Stimulated activated CD8-positive, alpha-beta memory T cell treated with anti-CD3 and anti-CD28 coated beads, Interleukin-15, amount 100 ng/mL, for 24 hours (primary cell): ENCODE measurements around the gene KAZN.

Experiments
- DNase-seq: peaks from one replicate; pipeline ENCODE4 v3.0.0-alpha.2; 2020; ENCODE audit warnings: low read depth

The KAZN gene

DNA sequence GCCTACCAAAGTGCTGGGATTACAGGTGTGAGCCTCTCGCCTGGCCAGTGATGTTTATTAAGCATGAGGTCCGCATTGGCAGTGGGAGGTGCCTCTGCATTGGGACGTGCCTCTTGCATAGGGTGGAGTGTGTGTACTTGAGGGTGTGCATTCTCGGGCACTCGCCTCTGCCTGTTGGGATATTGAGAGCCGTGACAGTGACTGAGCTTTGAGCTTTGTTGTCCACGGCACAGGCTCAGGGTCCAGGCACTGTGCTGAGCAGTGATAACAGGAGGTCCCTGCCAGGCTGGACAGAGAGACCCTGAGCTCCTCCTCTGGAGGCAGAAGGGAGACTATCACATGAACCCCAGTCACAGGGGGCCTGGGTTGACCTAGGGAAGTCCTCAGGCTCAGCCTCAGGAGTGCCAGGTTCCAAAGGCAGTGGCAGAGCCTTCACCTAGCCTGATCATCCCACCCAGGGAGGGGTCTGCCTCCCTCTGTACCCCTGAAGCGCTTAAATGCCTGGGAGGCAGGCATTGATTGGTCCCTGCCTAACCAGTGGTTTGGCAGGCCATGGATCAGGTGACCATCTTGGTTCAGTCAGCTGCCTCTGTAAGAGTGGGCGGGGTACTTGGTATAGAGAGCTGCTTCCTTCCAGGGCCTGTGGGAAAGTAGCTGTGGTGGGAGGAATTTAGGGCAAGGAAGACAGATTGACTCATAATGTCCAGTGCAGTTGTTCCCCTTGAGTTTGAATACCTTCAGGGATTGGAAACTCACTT is 341.2 kb downstream of the KAZN start:
- no peak for DNase-seq

GRCh38 chr1:14940285-14940870 is 341.9 kb downstream of the KAZN start:
- DNase-seq, result no peak

DNA sequence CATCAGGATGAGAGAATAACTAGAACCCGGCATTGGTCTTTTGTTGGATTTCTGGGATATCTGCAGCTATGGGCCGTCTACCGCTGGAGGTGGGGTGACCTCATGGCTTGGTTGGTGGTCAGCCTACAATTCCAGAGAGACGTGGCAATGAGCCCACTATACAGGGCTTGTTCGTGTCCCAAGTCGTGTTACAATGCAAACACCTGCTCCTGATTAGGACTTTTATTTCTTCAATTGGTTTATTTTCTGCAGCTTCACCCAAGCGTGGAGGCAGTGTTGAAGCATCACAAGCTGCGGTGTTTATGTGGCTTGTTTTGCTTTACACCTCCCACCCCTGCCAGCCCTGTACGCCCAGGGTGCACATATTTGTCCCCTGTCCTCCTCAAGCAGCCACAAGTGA is 343.4 kb downstream of the KAZN start:
- DNase-seq, result no peak

DNA sequence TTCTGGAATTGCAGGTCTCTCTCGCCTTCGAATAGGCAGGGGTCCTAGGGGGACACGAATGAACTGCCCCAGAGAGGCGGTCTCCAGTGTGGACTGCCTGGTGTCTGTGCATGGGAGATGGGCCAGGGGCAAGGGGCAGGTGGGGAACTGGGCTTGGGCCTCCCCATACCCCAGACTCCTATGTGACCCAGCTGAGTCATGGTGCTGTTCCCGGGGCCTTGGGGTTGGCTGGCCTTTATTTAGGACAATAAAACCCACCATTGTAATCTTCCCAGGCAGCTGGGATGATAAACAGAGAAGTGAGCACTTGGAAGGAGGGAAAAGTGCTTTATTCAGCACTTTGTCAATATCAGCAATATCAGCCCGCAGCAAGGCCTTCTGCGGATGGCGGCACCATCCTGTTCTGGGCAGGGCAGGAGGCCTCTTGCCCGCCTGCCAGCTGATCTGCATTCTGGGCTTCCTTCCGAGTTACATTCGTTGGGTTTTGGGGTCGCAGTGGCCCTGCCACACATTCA is 346.0 kb downstream of the KAZN start:
- DNase-seq, result no peak

- no peak for DNase-seq
Observed at GRCh38 chr1:14945132-14946010, 346.9 kb downstream of the KAZN start.

DNA sequence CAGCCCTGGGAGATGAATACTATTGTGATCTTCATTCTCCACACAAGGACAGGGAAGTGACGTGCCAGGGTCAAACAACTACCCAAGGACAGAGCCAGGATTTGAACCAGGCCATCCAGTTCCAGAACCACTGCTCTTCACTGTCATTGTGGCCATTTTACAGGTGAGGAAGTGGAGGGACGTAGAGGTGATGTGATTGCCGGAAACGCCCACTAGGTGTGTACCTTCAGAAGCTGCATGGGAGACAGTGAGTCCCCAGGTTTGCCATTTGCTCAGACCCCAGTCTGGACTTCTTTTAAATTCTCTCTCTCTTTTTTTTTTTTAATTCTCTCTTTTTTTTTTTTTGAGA is 347.5 kb downstream of the KAZN start:
- DNase-seq, result no peak

- DNase-seq, result no peak
Observed at GRCh38 chr1:14946684-14947238, 348.3 kb downstream of the KAZN start.

DNA sequence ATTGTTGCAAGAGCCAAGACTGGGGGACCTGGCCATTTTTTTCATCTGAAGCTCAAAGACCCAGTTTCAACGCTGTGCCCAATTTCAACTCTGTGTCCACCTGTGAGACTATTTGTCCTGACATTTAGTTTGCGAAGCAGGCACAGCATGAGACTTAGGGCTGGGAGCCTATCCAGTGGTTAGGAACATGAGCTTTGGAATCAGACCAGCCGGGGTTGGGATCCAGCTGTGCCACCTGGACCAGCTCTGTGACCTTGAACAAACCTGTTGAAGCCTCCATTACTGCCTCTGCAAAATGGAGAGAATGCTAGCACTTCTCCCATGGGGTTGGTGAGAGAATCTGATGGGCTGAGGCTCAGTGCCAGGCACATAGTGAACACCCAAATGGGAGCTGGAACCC is 348.9 kb downstream of the KAZN start:
- no peak for DNase-seq

DNA sequence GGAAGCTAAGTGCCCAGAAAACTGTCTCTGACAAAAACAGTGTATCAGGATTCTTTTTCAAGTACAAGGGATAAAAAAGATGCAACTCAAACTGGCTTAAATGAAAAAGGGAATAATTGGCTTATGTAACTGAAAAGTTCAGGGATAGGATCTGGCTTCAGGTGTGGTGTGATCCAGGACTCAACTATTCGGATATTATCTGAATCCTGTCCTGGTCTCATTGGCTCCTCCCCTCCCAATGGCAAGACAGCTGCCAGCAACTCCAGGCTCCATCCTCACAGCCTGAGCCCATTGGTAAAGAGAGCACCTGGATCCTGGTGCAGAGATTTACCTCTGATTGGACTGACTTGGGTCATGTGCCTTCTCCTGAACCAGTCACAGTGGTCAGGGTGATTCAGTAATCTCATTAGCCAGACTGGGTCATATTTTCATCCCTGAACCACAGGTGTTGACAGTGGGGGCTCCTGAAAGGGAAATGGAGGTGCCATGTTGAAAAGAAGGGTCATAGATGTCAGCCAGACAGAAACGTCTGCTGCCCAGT is 349.7 kb downstream of the KAZN start:
- DNase-seq, result no peak

DNA sequence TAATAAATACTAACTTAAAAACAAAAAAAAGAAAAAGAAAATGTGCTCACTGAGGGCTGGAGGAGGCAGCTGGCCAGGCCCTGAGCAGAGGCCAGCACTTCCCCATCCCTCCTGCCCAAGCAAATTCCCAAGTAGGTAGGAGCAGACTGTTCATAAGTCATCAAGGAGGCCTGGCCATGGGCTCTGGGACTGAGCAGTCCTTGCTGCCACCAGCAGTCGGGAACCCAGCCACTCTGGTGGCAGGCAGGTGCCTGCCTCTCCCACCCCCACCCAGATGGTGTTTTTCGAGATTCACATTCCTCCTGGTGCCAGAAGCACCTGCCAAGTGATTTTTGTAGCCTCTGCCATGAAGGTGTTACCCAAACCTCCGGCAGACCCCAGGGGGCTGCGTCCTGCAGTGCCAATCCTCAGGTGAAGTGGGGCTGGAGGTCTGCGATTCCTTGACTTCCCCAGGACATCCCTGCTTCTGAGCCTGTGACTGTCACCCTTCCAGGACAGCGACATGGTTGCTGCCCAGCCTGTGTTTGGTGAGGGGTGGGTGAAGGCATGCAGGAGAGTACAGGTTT is 350.9 kb downstream of the KAZN start:
- no peak for DNase-seq

DNA sequence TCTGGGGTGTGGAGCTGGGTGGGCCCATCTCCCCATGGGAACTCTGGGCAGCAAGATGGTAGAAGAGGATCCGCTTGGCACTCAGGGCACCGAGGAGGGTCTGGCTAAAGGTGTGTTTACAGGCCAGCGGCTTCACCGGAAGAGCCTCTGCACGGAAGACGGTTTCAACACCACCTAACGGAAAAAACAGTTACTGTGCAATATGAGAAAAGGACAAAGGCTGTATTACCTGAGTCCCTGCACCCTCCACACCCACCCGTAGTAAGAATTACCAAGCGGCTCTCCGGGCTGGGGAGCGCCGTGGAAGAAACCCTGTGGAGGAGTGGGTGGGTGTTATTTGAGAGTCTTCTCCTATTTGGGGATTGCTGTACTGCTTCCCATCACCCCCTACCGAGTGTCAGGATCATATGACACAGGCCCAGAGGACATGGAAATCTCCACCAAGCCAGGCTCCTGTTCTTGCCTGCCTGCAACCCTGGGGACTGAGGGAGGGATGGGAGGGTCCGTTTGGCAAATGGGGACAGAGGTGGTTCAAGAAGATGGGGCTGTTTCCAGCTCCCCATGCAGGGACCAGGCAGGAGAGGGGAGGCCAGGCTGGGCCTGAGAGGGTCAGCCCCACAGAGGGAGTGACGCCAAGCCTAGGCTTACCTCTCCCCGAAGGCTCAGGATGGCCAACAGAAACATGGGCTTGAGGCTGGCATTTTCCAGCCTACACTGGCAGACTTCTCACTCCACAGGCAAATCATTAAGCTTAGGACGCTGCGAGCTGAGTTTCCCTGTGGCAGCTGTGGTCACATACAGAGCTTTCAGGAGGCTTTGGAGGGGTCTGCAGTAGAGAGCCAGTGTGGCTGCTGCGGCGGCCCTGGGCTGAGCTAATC is 351.6 kb downstream of the KAZN start:
- no peak for DNase-seq

DNA sequence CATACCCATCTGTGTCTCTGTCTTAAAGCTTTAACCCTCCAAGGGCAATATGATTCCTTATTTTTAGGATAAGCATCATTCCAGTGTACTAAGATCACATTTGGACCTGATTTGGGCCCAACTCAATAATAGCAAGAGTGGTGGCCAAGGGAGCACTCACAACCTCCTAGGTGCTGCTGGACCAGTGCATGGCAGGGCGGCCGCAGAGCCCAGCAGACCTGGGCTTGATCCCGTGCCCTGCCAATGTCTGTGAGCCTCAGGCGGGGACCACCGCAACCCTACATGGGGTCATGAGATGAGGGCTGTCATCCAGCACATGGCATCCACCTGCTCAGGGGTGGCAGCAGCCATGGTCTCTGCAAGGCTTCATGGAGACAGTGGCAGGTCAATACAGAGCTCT is 353.3 kb downstream of the KAZN start:
- no peak for DNase-seq

- DNase-seq, result no peak
Observed at GRCh38 chr1:14952626-14953314, 354.3 kb downstream of the KAZN start.

- DNase-seq, result no peak
Observed at GRCh38 chr1:14954210-14954609, 355.7 kb downstream of the KAZN start.

GRCh38 chr1:14954930-14955329 is 356.4 kb downstream of the KAZN start:
- no peak for DNase-seq

DNA sequence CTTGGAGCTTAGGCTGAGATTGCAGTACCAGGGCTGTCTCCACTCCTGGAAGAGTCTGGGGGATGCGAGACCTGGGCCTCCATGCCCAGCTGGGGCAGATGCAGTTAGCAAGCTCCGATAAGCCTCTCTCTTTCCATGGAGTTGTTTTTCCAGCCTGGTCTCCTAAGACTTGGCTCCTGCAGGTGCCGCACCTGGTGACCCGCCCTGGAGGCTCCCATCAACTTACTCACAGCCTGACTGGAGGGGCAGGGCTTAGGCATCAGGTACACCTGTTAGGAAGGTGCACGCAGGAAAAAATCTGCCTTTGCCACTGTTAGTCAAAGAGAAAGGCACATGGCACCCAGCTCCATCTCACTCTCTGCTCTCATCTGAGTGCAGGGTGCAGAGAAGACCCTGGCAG is 356.9 kb downstream of the KAZN start:
- no peak for DNase-seq

DNA sequence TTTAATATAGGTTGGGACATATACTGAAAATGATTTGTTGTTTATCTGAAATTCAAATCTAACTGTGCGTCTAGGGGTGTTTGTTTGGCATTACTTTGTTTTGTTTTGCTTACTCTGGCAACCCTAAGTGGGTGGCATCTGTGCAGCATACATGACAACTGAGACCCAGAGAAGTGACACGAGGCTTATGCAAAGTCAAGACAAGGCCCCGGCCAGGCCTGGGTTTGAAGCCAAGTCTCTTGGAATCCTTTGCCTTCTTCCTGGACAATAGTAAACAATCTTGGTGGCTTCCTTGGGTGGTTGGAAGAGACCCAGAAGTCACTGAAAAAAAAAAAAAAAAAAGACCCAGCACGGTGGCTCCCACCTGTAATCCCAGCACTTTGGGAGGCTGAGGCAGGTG is 357.5 kb downstream of the KAZN start:
- DNase-seq, result no peak

DNA sequence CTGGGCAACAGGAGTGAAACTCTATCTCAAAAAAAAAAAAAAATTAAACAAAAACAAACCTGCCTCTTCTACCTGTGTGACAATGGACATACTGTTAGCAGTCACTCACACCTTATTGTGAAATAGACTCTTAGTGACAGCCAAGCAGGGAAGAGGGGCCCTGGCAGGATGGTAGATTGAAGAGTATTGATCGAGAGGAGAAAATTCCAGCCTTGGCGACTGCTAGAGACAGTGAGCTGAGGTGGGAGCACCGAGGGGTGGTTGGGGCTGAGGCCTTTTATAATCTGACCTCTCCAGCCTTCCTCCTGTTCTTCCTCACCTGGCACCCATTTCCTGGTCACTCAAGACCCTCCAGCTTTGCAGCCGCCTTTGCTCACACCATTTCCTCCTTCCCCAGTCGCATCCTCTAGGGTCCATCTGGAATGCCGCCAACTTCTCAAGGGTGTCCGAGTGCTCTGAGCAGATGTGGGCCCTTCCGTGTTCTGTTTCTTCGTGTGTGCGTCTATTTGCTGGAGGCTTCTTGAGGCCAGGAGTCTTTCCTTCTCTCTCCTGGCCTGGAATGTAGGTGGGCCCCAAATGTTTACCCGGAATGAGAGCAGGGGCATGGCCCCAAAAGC is 358.2 kb downstream of the KAZN start:
- DNase-seq, result no peak

DNA sequence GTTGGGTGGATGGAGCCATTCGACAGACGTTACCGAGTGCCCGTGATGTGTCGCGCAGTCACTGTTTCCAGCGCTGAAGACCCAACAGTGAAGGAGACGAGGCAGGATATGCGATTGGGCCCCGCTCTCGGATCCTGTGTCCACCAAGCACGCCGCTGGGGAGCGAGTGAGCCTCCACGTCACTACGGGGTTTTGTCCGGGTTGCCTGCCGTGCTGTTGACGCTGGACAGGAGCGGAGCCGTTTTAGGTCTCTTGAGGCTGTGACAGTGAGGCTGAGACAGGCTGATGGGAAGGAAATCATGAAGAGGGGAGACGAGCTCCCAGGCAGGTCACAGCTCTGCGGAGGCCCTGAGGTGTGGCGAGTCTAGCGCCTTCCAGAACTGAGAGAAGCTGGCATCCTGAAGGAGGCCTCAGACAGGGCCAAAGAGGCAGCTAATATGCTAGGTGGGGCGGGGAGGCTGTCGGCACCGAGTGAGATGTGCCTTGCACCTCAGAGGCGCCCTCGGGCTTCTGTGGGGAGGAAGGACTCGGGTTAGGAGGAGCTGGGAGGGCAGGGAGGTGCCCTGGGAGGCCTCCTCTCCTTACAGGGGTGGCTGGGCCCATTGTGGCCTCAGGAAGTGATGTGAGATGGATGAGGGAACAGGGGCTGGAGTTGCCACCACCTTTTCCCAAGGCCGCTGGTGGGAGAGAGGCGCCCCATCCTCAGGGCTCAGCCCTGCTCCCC is 359.1 kb downstream of the KAZN start:
- DNase-seq, result no peak
